OCI-LY1 (cell line): Measurements from ENCODE around the gene RSPH6A.

Source experiments
- H2AFZ ChIP-seq: fragments of 200-600 bp; sonication (generic), shearing (Covaris generic); 2 replicates; pipeline ENCODE4 v1.6.0; 2014; ENCODE audit warnings: antibody characterized with exemption, mild to moderate bottlenecking, low read length
- H3F3A ChIP-seq: fragments of 200-600 bp; sonication (generic), shearing (Covaris generic); 2 replicates; pipeline ENCODE4 v1.6.0; 2014; ENCODE audit warnings: mild to moderate bottlenecking, antibody characterized with exemption, low read length, moderate library complexity; ENCODE audit not compliant: insufficient read depth
- H3K27ac ChIP-seq: fragments of 200-600 bp; sonication (generic); 2 replicates; pipeline ENCODE4 v1.5.1; 2014; ENCODE audit warnings: low read length, mixed run types, mild to moderate bottlenecking, low read depth; ENCODE audit not compliant: poor library complexity, severe bottlenecking
- H3K27me3 ChIP-seq: fragments of 200-600 bp; sonication (generic); 2 replicates; pipeline ENCODE4 v1.6.0; 2014; ENCODE audit warnings: antibody characterized with exemption, mild to moderate bottlenecking, low read length, moderate library complexity; ENCODE audit not compliant: insufficient read depth
- H3K36me3 ChIP-seq: fragments of 200-600 bp; sonication (generic); 2 replicates; pipeline ENCODE4 v1.6.1; 2014; ENCODE audit warnings: mild to moderate bottlenecking, antibody characterized with exemption, low read length, moderate library complexity, mixed read lengths; ENCODE audit not compliant: insufficient read depth
- H3K4me1 ChIP-seq: fragments of 200-600 bp; sonication (generic); 2 replicates; pipeline ENCODE4 v1.5.1; 2014; ENCODE audit warnings: mild to moderate bottlenecking, low read length, moderate library complexity; ENCODE audit not compliant: insufficient read depth, severe bottlenecking
- H3K4me2 ChIP-seq: fragments of 200-600 bp; sonication (generic), shearing (Covaris generic); 2 replicates; pipeline ENCODE4 v1.6.1; 2014; ENCODE audit warnings: low read length
- H3K4me3 ChIP-seq: fragments of 200-600 bp; sonication (generic); 2 replicates; pipeline ENCODE4 v1.5.1; 2014; ENCODE audit warnings: low read length, low read depth, mild to moderate bottlenecking, mixed read lengths; ENCODE audit not compliant: poor library complexity, severe bottlenecking
- H3K79me2 ChIP-seq: fragments of 200-600 bp; shearing (Covaris generic); 2 replicates; pipeline ENCODE4 v1.6.1; 2016; ENCODE audit warnings: mixed run types, low read length, mixed read lengths; ENCODE audit not compliant: insufficient read depth
- H3K9ac ChIP-seq: fragments of 200-600 bp; sonication (generic), shearing (Covaris generic); 2 replicates; pipeline ENCODE4 v1.6.1; 2014; ENCODE audit warnings: mild to moderate bottlenecking, low read length, mixed read lengths
- H3K9me2 ChIP-seq: fragments of 200-600 bp; sonication (generic), shearing (Covaris generic); 2 replicates; pipeline ENCODE4 v1.6.1; 2014; ENCODE audit warnings: low read depth, mild to moderate bottlenecking, low read length, mixed read lengths
- H3K9me3 ChIP-seq: fragments of 200-600 bp; shearing (Covaris generic); 2 replicates; pipeline ENCODE4 v1.6.1; 2014; ENCODE audit warnings: low read length, mixed read lengths
- H4K20me1 ChIP-seq: fragments of 200-600 bp; sonication (generic), shearing (Covaris generic); 2 replicates; pipeline ENCODE4 v1.6.0; 2016; ENCODE audit warnings: mild to moderate bottlenecking, low read length; ENCODE audit not compliant: insufficient read depth
- EZH2 ChIP-seq: fragments of 200-600 bp; sonication (generic), shearing (Covaris generic); IDR thresholded peaks from 2 replicates; pipeline ENCODE4 v1.8.0; 2017; ENCODE audit warnings: borderline replicate concordance, mixed run types, mild to moderate bottlenecking, antibody characterized with exemption, low read length, moderate library complexity, mixed read lengths
- TF ChIP-seq, protein P1 (sequence below): fragments of 200-600 bp; sonication (generic), shearing (Covaris generic); IDR thresholded peaks from 2 replicates; pipeline ENCODE4 v1.5.1; 2017; ENCODE audit warnings: mild to moderate bottlenecking, antibody characterized with exemption, low read length, moderate library complexity, mixed read lengths

The RSPH6A gene

DNA sequence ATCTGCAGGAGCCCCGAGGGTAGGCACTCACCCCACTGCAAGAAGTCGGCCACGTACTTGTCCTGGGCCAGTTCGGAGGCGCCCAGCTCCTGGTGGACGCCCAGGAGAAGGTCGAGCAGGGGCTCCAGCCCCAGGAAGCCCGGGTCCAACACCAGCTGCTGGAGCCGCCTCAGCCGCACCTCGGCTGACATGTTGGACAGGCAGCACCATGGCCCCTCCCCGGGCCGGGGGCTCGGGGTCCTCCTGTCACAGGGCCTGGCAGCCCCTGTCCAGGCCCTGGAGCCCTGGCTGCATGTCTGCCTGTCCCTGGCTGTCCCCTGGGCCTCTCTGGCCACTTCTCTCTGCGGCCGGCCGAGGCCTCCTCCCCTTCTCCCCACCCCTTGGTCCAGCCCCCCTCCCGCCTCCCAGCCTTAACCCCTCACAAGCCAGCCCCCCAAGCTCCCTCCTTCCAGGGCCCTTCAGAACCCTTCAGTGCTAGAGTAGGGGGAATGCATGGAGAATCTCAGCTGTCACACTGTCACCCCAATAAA lies 32.9 kb downstream of the RSPH6A start, which contains the start of gene DMPK:
Gene DMPK (minus strand): TSS at position 329 of the 530 bp plus-strand sequence. CDS start 138 bp downstream, at position 191.
- no peak within 1 kb of the TSS for H3K9ac ChIP-seq
- H3K27me3 ChIP-seq, result no peaks in the 10 kb centered on the region
- H3K36me3 ChIP-seq, result peaks cover 17% of the 10 kb centered on the region; the same call in 1 of the 2 replicates
- no peak within 1 kb of the TSS for H3K27ac ChIP-seq
- no peak for TF ChIP-seq EZH2
- TF ChIP-seq, protein P1, sequence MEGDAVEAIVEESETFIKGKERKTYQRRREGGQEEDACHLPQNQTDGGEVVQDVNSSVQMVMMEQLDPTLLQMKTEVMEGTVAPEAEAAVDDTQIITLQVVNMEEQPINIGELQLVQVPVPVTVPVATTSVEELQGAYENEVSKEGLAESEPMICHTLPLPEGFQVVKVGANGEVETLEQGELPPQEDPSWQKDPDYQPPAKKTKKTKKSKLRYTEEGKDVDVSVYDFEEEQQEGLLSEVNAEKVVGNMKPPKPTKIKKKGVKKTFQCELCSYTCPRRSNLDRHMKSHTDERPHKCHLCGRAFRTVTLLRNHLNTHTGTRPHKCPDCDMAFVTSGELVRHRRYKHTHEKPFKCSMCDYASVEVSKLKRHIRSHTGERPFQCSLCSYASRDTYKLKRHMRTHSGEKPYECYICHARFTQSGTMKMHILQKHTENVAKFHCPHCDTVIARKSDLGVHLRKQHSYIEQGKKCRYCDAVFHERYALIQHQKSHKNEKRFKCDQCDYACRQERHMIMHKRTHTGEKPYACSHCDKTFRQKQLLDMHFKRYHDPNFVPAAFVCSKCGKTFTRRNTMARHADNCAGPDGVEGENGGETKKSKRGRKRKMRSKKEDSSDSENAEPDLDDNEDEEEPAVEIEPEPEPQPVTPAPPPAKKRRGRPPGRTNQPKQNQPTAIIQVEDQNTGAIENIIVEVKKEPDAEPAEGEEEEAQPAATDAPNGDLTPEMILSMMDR, result no peak
- no peaks in the 10 kb centered on the region for H3F3A ChIP-seq
- H4K20me1 ChIP-seq, result no peaks in the 10 kb centered on the region
- no peaks in the 10 kb centered on the region for H3K9me3 ChIP-seq
- H3K4me3 ChIP-seq, result no peak within 1 kb of the TSS
- no peak within 1 kb of the TSS for H2AFZ ChIP-seq
- H3K4me2 ChIP-seq, result no peak within 1 kb of the TSS
- peaks cover 10% of the 10 kb centered on the region for H3K4me1 ChIP-seq
- no peaks in the 10 kb centered on the region for H3K9me2 ChIP-seq
- no peaks in the 10 kb centered on the region for H3K79me2 ChIP-seq

DNA sequence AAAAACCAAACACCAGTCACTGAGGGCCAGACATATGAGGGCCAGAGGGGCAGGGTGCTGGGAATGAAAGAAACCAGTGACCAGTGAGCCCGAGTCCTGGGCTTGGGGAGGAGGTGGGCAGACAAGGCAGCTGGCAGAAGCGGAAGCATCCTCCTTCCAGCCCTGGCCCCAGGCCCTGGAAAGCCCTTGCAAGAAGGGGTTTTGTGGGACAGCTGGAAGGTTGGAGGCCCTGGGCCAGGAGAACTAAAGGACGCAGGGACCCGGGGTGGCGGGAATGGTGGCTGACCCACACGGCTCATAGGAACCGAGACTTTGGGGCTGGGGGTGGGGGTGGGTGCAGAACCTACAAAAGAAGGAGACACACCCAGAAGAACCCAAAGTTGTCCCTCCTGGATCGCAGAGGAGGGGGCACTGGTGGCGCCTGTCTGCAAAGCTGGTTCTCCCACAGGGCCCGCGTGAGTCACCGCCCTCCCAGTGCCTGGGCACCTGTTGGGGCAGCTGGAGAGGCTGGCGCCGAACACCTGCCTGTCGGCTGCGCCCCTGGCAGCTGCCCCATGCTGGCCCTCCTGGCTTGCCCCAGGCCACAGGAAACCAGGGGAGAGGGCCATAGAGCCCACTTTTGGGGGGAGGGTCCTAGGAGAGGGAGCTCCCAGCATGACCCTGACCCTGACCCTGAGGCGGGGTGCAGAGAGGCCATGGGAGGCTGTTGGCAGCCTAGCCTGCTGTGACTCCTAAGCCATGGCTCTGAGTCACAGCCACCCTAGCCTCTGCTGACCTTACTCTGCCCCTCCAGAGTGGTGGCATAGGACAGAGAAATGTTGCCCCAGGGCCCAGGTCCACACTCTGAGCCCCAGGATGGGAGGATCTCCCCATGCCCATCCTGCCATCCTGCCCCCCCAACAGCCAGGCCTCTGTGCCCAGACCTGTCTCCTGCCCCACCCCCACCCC lies 33.6 kb downstream of the RSPH6A start:
- no peak for TF ChIP-seq EZH2
- TF ChIP-seq, protein P1, result no peak
- Histone ChIP-seq H3K79me2 (no peaks in the 10 kb centered on the region), H3K9ac (no peak overlapping the region), H2AFZ (no peak overlapping the region), H3K36me3 (peaks cover 11% of the 10 kb centered on the region; the same call in 1 of the 2 replicates), H3F3A (no peaks in the 10 kb centered on the region), H3K4me2 (no peak overlapping the region), H3K9me3 (no peaks in the 10 kb centered on the region), H3K27me3 (no peaks in the 10 kb centered on the region), H3K27ac (no peak overlapping the region), H3K4me1 (peaks cover 10% of the 10 kb centered on the region), H4K20me1 (no peaks in the 10 kb centered on the region), H3K4me3 (no peak overlapping the region), H3K9me2 (no peaks in the 10 kb centered on the region)

DNA sequence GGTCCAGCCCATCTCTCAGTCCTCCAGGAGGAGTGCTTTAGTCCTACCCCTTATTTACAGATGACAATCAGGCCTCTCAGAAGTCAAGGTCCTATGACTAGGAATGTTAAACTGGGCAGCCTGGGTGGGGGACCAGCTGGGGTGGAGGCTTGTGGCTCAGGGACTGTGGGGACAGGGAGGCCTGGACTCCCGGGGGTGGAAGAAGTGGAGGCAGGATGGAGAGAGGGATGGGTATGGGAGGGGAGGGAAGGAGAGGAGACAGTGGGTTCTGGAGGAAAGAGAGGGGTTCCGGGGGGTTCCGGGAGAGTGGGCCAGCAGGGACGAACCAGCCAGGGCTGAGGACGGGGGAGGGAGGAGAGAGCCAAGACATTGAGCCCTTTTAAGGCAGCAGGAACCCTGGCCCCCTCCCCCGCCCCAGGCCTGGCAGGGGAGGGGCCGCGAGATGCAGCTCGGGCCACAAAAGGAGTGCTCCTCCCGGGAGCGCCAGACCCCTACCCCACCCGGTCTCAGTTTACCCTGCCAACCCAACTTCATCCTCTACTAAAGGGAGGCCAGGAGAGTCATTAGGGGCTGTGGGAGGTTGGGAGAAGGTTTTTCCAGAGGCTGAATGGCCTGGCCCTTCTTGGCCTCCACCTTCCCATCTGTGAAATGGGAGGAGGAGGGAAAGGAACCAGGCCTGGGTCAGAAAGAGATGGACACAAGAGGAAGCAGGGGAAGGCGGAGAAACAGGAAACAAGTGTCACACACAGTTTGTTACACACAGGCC lies 34.5 kb downstream of the RSPH6A start:
- H3K36me3 ChIP-seq, result 0 out of 2 replicates have a peak, but pooled peaks cover 7% of the 10 kb centered on the region
- TF ChIP-seq EZH2, result no peak
- TF ChIP-seq, protein P1, result no peak
- no peak overlapping the region for H3K9ac ChIP-seq
- no peaks in the 10 kb centered on the region for H3K79me2 ChIP-seq
- no peaks in the 10 kb centered on the region for H3K9me2 ChIP-seq
- H3K4me1 ChIP-seq, result peaks cover 10% of the 10 kb centered on the region
- no peak overlapping the region for H3K4me3 ChIP-seq
- H3F3A ChIP-seq, result no peaks in the 10 kb centered on the region
- H4K20me1 ChIP-seq, result no peaks in the 10 kb centered on the region
- no peaks in the 10 kb centered on the region for H3K27me3 ChIP-seq
- H3K9me3 ChIP-seq, result no peaks in the 10 kb centered on the region
- no peak overlapping the region for H3K27ac ChIP-seq
- H2AFZ ChIP-seq, result no peak overlapping the region
- no peak overlapping the region for H3K4me2 ChIP-seq
